ENCODE measurements around the gene NUS1.
"Not testable (repeated sequence)": the region's sequence is repeated elsewhere in the genome, so short reads cannot be mapped to it uniquely, and the experiment has no call there.

The NUS1 gene

DNA sequence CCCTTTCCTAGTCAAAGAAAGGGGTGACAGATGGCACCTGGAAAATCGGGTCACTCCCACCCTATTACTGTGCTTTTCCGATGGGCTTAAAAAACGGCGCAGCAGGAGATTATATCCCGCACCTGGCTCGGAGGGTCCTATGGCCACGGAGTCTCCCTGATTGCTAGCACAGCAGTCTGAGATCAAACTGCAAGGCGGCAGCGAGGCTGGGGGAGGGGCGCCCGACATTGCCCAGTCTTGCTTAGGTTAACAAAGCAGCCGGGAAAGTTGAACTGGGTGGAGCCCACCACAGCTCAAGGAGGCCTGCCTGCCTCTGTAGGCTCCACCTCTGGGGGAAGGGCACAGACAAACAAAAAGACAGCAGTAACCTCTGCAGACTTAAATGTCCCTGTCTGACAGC, 46.3 kb downstream of the NUS1 start:
- not testable (repeated sequence) for DNase-seq

DNA sequence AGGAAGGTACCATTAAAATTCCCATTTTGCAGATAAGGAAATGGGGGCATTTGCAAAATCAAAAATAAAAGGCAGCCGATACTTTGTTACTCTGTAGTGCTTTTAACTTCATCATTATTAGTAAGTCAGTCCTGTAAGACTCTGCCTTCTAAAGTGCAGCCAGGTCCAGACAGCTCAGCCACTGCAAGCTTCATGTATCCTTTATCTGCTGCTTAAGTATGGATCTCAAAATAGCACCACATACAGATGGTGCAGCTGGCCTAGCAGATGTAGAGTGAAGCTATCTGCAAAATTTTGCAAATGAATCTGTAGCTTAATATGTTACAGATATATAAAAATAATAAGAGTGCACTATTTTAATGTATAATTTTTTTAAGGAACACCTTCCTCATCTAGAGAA, 53.4 kb downstream of the NUS1 start:
- no peak for DNase-seq

DNA sequence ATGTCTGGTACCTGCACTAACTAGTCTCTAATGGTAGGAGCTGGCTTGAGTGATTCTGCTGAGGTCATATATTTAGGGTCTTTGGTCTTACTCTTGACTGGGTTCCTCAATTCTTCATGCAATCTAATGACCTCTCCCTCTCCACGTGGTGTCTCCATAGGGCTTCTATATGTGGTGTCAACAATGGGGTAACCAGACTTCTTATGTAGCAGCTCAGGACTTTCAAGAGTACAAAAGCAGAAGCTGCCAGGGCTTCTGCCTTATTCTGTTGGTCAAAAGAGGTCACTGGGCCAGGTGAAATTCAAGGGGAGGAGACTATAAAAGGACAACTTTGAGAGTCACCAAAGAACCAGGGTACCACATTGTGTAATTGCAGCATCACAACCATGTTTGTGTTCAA, 54.3 kb downstream of the NUS1 start:
- no peak for DNase-seq

DNA sequence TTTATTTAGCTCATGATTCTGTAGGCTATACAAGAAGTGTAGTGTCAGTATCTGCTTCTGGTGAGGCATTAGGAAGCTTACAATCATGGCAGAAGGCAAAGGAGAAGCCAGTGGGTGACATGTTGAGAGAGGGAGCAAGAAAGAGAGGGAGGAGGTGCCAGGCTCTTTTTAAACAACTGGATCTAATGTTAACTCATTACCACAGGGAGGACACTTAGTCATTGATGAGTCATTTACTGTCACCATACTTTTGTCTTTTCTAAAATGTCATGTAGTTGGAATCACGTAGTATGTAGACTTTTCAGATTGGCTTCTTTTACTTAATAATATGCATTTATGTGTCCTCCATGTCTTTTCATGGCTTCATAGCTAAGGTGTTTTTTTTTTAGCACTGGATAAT, 58.1 kb downstream of the NUS1 start:
- DNase-seq = no peak

DNA sequence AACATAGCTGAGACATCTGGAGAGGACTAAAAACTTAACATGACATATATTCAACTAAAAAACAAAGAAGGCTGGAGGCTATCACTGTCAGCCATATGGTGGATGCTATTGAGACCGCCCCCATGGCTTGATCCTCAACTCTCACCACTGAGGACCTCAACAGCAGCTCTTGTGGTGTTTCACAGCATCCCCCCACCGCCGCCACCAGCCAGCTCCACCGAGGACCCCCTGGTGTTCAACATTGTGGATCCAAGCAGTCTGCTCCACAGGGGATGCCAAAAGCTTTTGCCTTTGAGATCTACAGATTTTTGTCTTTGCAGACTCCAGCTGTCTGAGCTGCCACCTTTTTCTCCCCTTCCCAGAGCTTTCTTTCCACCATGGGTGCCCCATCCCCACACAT, 64.6 kb downstream of the NUS1 start:
- DNase-seq = no peak

DNA sequence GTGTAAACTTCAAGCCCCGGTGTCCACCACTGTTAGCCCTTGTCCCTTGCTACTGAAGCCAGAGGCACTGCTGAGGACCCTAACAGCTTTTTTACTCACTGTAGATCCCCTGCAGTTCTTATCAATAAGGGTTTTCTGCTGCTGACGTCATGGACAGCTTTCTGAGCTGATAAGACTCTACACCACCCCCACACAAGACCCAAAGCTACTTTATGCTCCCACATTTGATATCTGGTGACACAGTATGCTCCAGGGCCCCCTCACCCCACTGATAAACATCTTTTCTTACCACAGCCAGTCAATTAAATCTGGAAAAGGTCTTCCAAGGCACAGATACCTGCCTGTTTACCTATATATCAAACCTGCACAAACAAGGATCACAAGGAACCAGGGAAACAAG, 65.3 kb downstream of the NUS1 start:
- no peak for DNase-seq

DNA sequence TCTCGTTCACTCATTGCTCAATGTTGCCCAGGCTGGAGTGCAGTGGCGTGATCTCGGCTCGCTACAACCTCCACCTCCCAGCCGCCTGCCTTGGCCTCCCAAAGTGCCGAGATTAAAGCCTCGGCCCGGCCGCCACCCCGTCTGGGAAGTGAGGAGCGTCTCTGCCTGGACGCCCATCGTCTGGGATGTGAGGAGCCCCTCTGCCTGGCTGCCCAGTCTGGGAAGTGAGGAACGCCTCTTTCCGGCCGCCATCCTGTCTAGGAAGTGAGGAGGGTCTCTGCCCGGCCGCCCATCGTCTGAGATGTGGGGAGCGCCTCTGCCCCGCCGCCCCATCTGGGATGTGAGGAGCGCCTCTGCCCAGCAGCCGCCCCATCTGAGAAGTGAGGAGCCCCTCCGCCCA, 75.4 kb downstream of the NUS1 start:
- not testable (repeated sequence) for DNase-seq

Data from activated naive CD4-positive, alpha-beta T cell treated with anti-CD3 and anti-CD28 coated beads, Interleukin-2, amount 50 U/mL, for 16 hours (primary cell).